HG02852 (cell line): Measurements from ENCODE around the gene PDZD7.

Source experiments
- ATAC-seq: cut with Tn5 transposase; IDR thresholded peaks from one replicate; pipeline ENCODE4 v1.9.1; 2021; ENCODE audit warnings: mild to moderate bottlenecking, moderate library complexity; ENCODE audit not compliant: unreplicated experiment

PDZD7 gene

GRCh38 chr10:101061624-101062231 lies 30.8 kb upstream of the PDZD7 start, which contains the start of gene KAZALD1:
TSS of gene KAZALD1 (plus strand) at chr10:101061989. CDS start at chr10:101062593, 604 bp downstream.
- no peak for ATAC-seq

DNA sequence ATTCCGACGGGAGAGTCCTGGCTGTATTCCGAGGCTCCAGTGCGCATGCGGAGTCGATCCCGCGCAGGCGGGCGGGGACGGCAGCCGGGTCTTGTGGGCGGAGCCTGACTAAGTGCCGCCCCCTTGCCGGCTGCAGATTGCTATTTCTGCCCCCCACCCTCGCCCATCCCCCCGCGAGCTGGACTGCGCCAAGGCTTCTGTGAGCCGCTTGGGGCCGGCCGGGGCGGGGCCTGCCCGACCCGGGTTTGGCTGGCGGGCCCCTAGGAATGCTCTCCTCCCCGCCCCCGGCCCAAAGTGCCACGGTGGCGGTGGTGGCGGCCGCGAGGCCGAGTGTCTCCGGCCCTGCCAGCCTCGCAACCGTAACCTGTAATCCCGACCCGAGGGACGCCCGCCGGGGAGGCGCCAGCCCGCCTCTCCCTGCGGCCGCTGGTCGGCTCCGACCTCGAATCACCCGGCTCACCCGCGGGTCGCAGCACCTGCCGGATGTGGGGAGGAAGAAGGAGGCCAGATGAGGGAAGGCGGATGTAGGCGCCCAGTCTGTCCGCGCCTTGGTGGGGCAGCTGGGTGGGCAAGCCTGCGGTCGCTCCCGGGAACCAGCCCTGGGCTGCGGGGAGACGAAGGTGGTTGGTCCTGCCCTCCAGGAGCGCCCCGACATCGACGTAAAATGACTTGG lies 30.2 kb upstream of the PDZD7 start:
- ATAC-seq, result peak; percentile 50

GRCh38 chr10:101060036-101060950 lies 29.4 kb upstream of the PDZD7 start:
- ATAC-seq, result peak; percentile 48

- ATAC-seq, result no peak
Measured at GRCh38 chr10:101056365-101057151, 25.6 kb upstream of the PDZD7 start.

- no peak for ATAC-seq
Measured at GRCh38 chr10:101055411-101055810, 24.5 kb upstream of the PDZD7 start.

DNA sequence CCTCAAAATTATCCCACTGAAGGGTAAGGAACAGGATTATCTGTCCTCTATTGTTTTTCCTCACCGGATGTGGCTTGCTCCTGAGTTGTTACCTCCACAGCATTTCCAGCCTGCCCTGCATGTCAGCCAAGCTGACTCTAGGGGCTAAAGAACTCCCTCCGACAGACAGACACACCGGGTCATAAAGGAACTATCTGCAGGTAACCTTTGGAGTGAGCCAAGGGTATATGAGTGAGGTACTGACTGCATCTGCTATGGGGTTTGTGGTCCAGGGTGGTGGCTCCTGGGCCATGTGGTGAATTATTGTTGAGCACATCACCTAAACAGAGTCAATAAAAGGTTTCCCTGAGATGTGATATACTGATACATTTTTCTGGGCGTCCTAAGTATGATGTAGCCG lies 23.9 kb upstream of the PDZD7 start:
- ATAC-seq, result no peak

- ATAC-seq, result no peak
Measured at GRCh38 chr10:101054351-101054750, 23.4 kb upstream of the PDZD7 start.

DNA sequence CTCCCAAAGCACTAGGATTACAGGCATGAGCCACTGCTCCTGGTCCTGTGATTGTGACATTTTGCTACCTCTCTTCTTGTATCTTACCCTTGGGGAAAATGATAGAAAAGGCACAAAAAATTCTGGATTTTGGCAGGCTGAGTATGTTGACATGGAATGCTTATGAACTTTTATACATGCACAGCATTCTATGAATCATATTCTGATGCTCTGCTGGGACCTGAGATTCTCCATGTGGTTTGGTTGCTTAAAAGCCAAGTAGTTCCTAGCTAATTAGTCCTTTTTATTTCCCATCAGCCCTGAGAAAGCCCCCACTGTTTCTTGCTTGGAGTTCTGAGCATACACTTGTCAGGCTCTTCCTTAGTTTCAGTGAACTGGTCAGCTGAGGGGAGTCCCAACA lies 22.6 kb upstream of the PDZD7 start:
- no peak for ATAC-seq

DNA sequence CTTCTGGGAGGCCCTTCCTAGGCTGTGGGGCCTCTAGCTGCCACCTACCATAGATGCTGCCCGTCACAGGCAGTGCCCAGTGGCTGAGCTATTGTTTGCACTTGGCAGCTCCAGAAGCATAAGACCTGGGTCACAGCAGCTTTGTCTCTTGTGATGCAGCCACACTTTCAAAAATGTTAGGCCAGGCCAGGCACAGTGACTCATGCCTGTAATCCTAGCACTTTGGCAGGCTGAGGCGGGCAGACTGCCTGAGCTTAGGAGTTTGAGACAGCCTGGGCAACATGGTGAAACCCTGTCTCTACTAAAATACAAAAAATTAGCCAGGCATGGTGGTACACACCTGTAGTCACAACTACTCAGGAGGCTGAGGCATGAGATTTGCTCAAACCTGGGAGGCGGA lies 21.4 kb upstream of the PDZD7 start:
- ATAC-seq, result no peak

- no peak for ATAC-seq
Measured at GRCh38 chr10:101050208-101051069, 19.5 kb upstream of the PDZD7 start.

DNA sequence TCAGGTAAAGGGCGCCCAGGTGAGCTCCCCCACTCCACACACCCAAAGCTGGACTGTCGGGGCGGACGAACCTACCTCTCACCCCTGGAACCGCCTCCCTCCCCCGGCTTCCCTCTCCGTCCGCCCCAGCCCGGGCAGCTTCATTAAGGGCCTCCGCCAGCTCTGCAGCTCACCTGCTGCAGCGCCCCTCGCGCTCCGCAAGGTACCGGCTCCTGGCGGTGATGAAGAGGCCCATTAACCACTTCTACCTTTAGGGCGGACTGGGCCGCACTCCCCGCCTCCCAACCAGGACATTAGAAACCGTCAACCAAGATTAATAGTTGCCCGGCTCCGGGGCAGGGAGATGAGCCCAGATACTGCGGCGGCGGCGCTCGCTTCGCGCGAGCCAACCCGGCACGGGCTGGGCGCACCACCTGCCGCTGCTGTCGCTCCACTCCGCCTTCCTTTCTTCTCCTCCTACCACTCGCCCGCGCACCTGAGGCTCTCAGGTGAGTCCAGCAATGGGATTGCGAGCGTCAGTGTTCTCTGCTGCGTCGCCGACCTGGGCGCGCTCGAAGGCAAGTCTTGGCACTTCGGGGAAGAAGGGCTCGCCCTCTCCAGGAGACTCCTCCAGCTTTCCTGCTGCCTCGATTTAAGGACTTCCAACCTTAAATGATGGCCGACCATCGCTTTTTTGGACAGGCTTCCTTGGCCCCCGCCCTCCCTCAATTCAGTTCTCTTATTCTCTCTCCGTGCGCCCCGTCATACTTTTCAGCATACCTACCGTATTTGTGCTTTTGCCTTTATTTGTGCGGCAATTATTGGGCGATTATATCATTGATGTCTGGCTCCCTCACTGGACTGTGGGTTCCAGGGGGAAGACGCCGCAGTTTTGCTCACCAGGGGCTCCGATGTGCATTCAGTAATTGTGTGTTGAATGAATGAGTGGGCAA lies 17.3 kb upstream of the PDZD7 start:
- ATAC-seq, result no peak

DNA sequence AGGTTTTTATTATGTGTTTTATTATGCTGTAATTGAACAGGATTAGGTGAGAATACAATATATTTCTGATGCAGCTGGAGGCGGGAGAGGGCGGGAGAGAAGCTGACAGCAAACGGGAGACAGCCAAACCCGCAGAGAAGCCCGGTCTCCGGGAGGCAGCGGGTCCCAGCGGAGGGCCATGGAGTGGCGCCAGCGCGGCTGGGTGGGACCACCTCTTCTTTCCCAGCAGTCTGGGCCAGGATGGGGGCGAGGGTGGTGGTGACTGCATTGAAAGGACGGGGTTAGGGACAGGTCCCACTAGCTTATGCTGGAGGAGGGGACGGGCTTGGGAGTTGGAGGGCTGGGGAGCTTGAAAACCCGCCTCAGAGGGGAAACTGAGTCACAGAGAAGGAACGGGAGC lies 16.3 kb upstream of the PDZD7 start:
- ATAC-seq, result no peak

DNA sequence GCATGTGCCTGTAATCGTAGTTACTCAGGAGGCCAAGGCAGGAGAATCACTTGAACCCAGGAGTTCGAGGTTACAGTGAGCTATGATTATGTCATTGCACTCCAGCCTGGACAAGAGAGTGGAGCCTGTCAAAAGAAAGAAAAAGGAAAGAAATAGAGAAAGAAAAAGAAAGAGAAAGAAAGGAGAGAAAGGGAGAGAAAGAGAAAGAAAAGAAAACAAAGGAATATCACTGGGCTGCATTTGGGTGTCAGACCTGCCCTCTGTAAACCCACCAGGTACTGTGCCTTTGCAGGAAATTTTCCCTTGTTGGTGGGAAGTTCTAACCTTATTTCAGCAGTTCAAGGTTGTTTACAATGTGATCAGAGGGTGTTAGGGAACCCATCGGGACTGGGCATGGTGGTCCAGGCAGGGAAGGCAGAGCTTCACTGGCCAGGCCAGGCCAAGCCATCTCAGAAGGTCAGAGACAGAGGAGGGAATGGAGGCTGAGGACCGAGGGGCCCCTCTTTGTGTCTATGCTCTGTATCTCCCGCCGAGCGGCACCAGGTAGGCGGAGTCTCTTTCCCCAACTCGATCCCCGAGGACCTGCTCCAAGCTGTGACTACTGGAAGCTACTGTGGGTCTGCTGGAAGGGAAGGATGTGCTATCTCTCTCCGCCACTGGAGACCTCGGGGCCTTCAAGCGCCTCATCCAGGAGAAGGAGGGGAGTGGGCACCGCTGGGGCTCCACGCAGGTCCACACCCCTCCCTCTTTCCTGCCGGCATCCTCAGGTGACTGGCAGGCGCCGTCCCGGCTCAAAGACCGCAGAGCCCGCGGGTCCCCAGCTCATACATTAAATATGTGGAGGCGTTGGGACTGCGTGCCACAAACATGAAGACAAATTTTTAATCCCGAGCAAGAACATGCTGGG lies 15.7 kb upstream of the PDZD7 start:
- no peak for ATAC-seq

GRCh38 chr10:101044117-101044516 lies 13.2 kb upstream of the PDZD7 start:
- ATAC-seq, result no peak

- ATAC-seq, result no peak
Measured at GRCh38 chr10:101043363-101043707, 12.4 kb upstream of the PDZD7 start.

DNA sequence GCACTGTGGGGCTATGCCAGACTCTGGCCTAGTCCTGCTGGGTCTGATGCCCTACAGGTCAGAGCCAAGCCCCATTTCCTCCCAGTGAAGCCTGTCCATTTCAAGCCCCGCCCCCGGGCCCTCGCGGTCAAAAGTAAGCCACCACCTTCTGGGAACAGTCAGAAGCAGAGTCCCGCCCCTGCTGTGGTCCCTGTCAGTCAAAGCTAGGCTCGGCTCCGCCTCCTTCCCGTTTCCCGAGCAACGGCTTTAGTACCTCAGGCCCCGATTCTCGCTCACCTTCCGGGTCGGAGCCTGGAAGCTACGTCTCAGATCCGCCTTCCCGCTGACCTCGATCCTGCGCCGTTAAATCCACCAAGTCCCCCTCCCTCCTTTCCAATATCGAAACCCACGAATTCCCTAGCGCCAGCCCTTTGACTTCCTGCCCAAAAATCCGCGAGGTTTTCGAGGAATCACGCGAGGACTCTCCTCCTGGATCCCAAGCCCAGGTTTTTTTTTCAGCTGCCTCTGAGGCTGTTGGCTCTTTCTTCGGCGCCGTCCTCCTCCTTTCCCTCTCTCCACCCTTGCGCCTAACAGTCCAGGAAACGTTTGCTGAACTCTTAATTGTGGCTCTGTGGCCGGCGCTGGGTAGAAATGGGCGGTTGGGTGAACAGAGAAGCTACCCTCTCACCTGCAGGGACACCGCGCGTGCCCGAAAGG lies 11.9 kb upstream of the PDZD7 start:
- peak; percentile 96 for ATAC-seq

DNA sequence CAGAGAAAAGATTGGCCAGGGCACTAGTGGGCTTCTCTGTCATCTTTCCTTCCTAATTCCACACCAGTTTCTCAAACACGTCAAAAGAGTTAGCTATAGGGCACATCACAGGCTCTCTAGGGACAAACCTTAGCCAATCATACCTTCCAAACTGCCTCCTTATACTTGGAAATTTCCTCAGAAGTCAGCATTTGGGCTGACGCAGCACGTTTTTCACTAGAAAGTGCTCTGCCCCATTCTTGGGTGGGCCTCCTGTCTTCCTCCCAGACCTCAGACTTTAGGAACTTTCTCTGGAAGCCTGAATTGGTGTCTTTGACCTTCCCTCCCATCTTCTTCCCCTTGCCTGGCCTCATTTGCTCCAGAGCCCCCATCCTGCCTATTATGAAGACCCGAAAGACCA lies 11.2 kb upstream of the PDZD7 start:
- no peak for ATAC-seq
